Right lobe of liver (tissue), 6 donors: ENCODE results near the gene CLSTN3. TPM values are rescaled to one million over a fixed set of nuclear protein-coding genes. Genes with fewer than 3 reads are reported as not detected.

Source experiments
- ATAC-seq, 4 donors: fragments of 200-7000 bp; cut with Tn5 transposase; one replicate each; pipeline ENCODE4 v1.9.1; 2020; ENCODE audit warnings: mild to moderate bottlenecking in 4 of 4, moderate library complexity in 4 of 4
- DNase-seq, 3 donors: peaks; one replicate each; pipeline ENCODE4 v3.0.0-alpha.2; 2020
- H3K27ac ChIP-seq, 3 donors: fragments of 200-600 bp; one replicate each; pipeline ENCODE4 v1.8.0; 2022
- H3K27me3 ChIP-seq, 2 donors: fragments of 200-600 bp; one replicate each; pipeline ENCODE4 v1.8.0; 2022
- H3K36me3 ChIP-seq, 4 donors: fragments of 200-600 bp; sonication (generic) in 1 of 4; one replicate each; pipeline versions ENCODE4 v1.5.1 to v1.8.0; 2017 to 2022; ENCODE audit warnings: control low read depth in 1 of 4
- H3K4me1 ChIP-seq, 4 donors: fragments of 200-600 bp; sonication (generic) in 1 of 4; one replicate each; pipeline versions ENCODE4 v1.5.1 to v1.8.0; 2017 to 2022; ENCODE audit warnings: control low read depth in 1 of 4
- H3K4me3 ChIP-seq, 3 donors: fragments of 200-600 bp; one replicate each; pipeline ENCODE4 v1.8.0; 2022
- H3K9me3 ChIP-seq, 4 donors: fragments of 200-600 bp; sonication (generic) in 1 of 4; one replicate each; pipeline versions ENCODE4 v1.5.1 to v1.8.0; 2017 to 2022; ENCODE audit warnings: control low read depth in 1 of 4
- POLR2A ChIP-seq: fragments of 450-650 bp; IDR thresholded peaks from one replicate; pipeline ENCODE4 v1.6.1; 2017; ENCODE audit warnings: antibody characterized with exemption, mild to moderate bottlenecking
- WGBS: methylation state at CpG from one replicate; pipeline ENCODE4 v1.1.6; 2018; ENCODE audit warnings: low coverage, low lambda C conversion rate; ENCODE audit not compliant: insufficient coverage; ENCODE audit errors: missing lambda C conversion rate; 5-methylcytosine and 5-hydroxymethylcytosine counted together
- intact Hi-C, 2 donors: fragments of 100-400 bp; cut with DNase I; formaldehyde crosslinking; loops; one replicate each; pipeline versions ENCODE4 v1.11.2 to v1.14.1; 2022
- total RNA-seq, 6 experiments: library from RNA; depleted of rRNA in 2 of 6; stranded (reverse); fragments of >200 nt in 2 of 6; fragmentation: NEBNext Ultra II Directional in 3 of 6; extraction: Animal tissue kit (Norgen Biotek cat#: 25700) in 3 of 6; gene quantifications; one replicate each; pipeline versions ENCODE4 v1.1.0 to v1.2.4, GENCODE V29; 2016 to 2023
- TF ChIP-seq, protein P1 (sequence below), 4 donors: fragments of 200-600 bp in 3 of 4; fragments of 450-650 bp in 1 of 4; IDR thresholded peaks; one replicate each; pipeline versions ENCODE4 v1.5.1 to v1.8.0; 2016 to 2022; ENCODE audit warnings: antibody characterized with exemption in 4 of 4, mild to moderate bottlenecking in 2 of 4
- donor health status: DM: no; HTN: yes; CAD: no.
- donor health status: DM: no; HTN: no; CAD: no.
- donor health status: DM: no; HTN: no; CAD: no.
- donor health status: DM: no; HTN: yes; CAD: no.
- donor health status: DM: no; HTN: yes; CAD: no.

The CLSTN3 gene
- total RNA-seq, 6 experiments from 2014 or later, result 38.9 to 55.2 (median 43.1) TPM

DNA sequence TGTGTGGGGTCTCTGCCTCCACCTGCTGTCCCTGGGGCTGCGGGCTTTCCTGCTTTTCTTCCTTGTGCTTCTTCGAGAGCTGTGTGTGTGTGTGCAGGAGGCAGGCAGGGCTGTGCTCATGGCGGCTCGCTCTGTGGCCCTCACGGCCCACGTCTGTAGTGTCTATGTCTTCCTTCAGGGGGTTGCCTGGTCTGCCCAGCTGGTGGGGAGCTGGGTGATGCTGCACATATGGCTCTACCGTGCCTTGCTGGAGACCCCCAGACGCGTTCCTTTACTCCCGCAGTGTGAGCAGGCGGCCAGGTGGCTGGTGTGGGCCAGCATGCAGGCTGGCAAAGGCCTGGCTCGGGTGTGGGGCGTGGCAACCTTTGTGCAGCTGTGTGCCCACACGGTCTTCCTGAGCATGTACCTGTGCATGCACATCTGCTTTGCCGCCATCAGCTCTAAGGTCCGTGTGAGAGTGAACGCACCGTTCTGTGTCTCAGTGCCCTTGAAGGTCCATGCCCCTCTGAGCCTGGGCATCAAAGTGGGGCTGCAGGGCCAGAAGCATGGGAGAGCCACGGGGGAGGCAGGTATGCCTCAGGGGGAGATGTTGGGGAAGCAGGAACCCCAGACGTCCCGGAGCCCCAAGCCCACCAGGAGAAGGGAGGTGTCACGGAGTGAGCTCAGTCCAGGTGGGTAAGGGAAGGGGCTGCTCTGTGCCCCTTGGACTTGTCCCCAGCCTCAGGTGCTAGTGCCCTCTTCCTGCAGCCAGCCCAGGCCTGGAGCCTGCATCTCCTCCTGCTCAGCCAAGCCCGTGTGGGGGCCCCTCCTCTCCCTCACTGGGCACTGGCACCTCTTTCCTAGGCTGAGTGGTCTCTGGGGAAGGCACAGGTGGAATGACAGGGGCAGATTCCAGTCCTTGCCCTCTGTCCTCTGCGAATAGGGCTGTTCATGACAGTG, 26.4 kb downstream of the CLSTN3 start:
- Histone ChIP-seq H3K27me3 (no peaks in the 10 kb centered on the region), H3K4me1 (peaks cover 0 to 63% (median 15%) of the 10 kb centered on the region in 4 donors), H3K9me3 (no peaks in the 10 kb centered on the region), H3K27ac (peak overlapping the region in 1 of 3 donors; percentile 79), H3K4me3 (peak overlapping the region in 1 of 3 donors; percentile 37), H3K36me3 (peaks cover 0 to 5% (median 0%) of the 10 kb centered on the region in 4 donors)
- 75% methylated on average over 4 of the region's 24 CpGs for WGBS
- no peak for TF ChIP-seq POLR2A
- TF ChIP-seq, protein P1, sequence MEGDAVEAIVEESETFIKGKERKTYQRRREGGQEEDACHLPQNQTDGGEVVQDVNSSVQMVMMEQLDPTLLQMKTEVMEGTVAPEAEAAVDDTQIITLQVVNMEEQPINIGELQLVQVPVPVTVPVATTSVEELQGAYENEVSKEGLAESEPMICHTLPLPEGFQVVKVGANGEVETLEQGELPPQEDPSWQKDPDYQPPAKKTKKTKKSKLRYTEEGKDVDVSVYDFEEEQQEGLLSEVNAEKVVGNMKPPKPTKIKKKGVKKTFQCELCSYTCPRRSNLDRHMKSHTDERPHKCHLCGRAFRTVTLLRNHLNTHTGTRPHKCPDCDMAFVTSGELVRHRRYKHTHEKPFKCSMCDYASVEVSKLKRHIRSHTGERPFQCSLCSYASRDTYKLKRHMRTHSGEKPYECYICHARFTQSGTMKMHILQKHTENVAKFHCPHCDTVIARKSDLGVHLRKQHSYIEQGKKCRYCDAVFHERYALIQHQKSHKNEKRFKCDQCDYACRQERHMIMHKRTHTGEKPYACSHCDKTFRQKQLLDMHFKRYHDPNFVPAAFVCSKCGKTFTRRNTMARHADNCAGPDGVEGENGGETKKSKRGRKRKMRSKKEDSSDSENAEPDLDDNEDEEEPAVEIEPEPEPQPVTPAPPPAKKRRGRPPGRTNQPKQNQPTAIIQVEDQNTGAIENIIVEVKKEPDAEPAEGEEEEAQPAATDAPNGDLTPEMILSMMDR (IDR thresholded peaks at IDR 0.05), result no peak
- ATAC-seq, result no peak
- no peak for DNase-seq
- intact Hi-C loops, result no loop called here

DNA sequence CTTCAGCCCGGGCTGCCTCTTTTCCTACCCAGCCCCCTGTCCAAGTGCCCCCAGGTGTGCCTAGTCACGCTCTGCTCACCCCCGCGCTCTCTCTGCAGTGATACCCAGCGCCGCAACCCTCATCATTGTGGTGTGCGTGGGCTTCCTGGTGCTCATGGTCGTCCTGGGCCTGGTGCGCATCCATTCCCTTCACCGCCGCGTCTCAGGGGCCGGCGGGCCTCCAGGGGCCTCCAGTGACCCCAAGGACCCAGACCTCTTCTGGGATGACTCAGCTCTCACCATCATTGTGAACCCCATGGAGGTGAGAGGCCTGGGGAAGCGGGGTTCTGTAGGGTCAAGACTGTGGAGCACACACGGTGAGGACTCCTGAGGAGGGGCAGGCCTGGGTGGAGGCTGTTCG, 27.2 kb downstream of the CLSTN3 start:
- intact Hi-C loops, result no loop called here
- 91% methylated on average over 15 of the region's 17 CpGs for WGBS
- Histone ChIP-seq H3K36me3 (peaks cover 0 to 5% (median 0%) of the 10 kb centered on the region in 4 donors), H3K9me3 (no peaks in the 10 kb centered on the region), H3K27me3 (no peaks in the 10 kb centered on the region), H3K27ac (no peak overlapping the region), H3K4me1 (peaks cover 0 to 63% (median 14%) of the 10 kb centered on the region in 4 donors), H3K4me3 (no peak overlapping the region)
- no peak for ATAC-seq
- DNase-seq, result no peak
- TF ChIP-seq POLR2A, result no peak
- TF ChIP-seq, protein P1 (IDR thresholded peaks at IDR 0.05), result no peak

DNA sequence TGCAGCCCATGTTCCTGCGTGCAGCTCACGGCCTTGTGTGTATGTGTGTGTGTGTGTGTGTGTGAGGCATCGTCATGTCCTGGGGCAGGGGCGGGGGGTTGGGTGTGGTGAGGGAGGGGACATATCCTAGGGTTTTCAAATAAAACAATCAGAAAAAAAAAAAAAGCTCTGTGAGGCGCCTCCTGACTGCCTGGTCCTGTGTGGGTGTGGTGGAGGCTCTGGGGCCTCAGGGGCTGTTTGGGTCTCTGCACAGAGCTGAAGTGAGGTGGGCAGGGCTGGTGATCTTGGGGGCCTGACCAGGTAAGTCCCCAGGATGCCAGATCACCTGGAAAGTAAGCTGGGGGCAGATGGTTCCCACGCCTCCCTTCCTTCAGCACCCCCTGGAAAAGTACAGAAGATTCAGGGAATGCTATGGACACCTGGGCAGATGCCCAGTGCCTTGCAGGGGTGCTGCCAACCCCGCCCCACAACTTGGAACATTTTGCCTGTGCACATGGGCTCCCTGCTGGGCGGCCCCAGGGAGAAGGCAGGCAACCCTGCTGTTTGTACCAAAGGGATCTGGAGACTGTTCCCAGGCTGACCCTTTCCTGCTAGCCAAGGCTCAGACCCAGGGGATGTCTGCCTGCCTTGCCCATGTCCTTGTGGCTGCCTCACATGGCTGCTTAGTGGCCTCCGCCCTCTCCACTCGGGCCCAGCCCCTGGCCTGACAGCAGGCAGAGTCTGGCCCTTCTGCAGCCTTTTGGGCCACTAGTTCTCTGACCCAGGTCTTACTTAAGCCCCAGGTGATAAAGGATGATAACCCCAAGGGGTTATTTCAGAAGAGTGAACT, 28.8 kb downstream of the CLSTN3 start:
- no peaks in the 10 kb centered on the region for H3K36me3 ChIP-seq
- peaks cover 0 to 55% (median 10%) of the 10 kb centered on the region in 4 donors for H3K4me1 ChIP-seq
- no peaks in the 10 kb centered on the region for H3K27me3 ChIP-seq
- ATAC-seq (no peak), DNase-seq (no peak)
- intact Hi-C loops, result no loop called here
- H3K27ac ChIP-seq, result peak overlapping the region in 1 of 3 donors; percentile 24
- 59% methylated on average over 5 of the region's 10 CpGs for WGBS
- TF ChIP-seq, protein P1 (IDR thresholded peaks at IDR 0.05), result no peak
- TF ChIP-seq POLR2A, result no peak
- H3K4me3 ChIP-seq, result no peak overlapping the region
- H3K9me3 ChIP-seq, result no peaks in the 10 kb centered on the region

DNA sequence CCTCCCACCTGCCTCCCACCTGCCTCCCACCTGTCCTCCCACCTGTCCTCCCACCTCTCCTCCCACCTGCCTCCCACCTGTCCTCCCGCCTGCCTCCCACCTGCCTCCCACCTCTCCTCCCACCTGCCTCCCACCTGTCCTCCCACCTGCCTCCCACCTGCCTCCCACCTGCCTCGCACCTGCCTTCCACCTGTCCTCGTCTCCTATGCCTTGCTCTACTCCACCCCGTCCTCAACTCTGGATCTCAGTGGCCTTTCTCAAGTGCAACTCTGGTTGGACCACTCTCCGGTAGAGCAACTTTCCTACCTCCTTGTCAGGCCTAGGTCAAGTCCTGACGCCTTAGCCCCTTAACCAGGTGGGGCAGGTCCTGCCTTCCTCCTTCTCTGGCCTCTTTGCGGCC, 30.0 kb downstream of the CLSTN3 start:
- DNase-seq, result no peak
- Histone ChIP-seq H3K27me3 (no peaks in the 10 kb centered on the region), H3K36me3 (no peaks in the 10 kb centered on the region), H3K4me1 (peaks cover 0 to 43% (median 4%) of the 10 kb centered on the region in 4 donors), H3K27ac (peak overlapping the region in 1 of 3 donors; percentile 82), H3K4me3 (no peak overlapping the region), H3K9me3 (no peaks in the 10 kb centered on the region)
- 80% methylated on average over 7 of the region's 7 CpGs for WGBS
- intact Hi-C loops, result no loop called here
- TF ChIP-seq, protein P1 (IDR thresholded peaks at IDR 0.05), result no peak
- no peak for TF ChIP-seq POLR2A
- ATAC-seq, result no peak
